Iris pigment epithelial cell (primary cell): Measurements from ENCODE around the gene SRMS.

Experiments used
- DNase-seq: peaks from one replicate; pipeline ENCODE4 v3.0.0-alpha.2; 2011; ENCODE audit warnings: low read depth

Gene SRMS, protein sequence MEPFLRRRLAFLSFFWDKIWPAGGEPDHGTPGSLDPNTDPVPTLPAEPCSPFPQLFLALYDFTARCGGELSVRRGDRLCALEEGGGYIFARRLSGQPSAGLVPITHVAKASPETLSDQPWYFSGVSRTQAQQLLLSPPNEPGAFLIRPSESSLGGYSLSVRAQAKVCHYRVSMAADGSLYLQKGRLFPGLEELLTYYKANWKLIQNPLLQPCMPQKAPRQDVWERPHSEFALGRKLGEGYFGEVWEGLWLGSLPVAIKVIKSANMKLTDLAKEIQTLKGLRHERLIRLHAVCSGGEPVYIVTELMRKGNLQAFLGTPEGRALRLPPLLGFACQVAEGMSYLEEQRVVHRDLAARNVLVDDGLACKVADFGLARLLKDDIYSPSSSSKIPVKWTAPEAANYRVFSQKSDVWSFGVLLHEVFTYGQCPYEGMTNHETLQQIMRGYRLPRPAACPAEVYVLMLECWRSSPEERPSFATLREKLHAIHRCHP

DNA sequence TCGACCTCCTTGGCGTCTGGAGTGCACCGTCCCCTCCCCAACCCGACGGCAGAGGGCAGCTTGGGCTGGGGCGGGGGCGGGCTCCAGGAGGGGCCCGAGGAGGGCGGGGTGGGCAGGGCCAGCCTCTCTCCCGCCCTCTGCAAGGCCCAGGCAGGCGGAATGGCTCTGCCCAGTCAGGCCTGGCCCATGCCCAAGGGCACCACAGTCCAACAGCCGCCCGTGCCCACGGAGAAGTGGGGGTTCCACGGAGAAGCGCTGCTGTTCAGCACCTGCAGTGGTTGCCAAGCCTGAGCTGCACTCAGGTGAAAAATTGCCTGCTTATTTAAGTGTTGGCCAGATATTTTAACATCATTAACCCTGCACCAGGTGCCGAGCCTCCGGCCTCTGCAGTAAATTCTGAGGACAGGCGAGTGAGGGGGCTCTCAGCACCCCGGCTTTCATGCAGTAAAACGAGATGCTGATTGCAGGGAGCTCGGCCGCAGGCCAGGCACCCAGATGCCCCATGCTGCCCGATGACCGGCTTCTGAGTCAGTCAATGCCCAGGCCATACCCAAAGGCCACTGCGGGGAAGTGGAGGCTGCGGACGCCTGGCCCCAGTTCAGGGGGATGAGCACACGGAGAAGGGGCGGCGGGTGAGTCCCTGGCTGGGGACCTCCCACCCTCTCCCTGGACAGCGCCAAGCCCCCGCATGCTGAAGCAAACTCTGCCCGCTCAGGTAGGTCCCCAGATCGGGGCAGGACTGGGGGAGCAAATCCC, at the start of gene SRMS:
Gene SRMS (minus strand): TSS at position 25 of the 756 bp plus-strand sequence. CDS start 286 bp downstream, outside the sequence.
- DNase-seq, result no peak

DNA sequence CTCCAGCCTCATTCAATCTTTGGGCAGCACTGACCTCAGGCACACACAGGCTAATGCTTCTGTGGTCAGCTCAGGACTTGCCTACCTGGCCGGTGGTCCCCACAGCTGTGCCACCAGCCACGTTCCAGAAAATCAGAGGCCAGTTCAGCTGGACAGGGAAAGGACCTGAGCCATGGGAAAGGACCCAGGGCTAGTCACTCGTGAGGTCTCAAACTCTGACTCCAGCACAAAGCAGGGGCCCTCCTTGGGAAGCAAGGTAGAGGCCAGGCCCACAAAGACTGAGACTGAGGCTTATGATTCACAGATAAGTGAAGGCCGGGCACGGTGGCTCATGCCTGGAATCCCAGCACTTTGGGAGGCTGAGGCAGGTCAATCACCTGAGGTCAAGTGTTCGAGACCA, 48.9 kb upstream of the SRMS start:
- no peak for DNase-seq

DNA sequence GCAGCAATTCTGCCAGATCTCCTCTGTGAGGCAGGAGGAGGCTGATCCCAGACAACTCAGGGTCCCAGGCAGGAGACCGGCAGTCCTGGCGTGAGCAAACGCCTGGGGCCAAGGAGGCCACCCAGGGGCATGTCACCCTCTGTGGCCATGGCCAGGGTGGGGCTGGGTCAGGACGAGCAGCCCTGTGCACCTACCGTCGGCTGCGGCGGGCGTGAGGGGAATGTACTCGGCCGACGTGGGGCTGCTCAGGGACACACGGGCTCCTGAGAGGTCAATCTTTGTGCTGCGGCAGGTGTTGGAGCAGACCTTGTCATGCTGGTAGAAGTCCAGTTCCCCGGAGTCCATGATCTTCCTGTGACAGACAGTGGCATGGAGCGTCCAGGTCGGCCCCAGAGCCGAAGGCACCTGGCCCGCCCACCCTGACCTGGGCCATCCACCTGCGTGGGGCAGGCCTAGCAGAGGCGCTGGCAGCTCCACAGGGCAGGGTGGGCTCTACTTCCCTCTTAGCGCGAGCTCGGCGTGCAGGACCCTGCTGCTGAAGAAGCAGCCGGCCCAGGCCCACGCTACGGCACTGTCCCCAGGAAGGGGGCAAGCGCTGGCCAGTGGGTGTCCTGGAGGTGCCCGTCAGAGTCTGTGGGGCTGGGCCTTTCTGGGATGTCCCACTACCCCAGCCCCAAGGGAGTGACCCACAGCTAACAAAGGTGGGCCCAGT, 48.0 kb upstream of the SRMS start:
- no peak for DNase-seq

DNA sequence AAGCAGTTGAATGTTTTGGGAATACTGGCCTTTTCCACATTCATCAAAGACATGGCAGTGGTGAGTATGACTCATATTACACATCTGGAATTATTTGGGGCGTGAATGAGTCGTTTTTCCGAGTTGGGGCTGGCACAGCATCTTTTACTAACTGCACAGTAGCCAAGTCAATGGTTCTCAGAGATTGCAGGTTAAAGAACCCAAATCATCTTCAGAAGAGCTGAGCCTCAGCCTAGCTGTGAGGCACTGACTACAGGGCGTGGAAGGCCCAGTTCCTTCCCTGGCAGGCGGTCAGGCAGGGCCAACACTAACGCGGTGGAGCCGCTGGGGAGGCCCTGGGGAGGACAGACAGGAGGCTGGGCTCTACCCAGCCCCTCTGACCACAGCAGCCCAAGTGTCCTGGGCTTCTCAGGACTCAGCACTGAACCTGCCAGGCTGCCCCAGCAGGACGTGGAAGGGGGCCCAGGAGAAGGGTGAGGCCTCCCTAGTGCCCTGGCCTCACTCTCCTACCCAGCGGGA, 46.6 kb upstream of the SRMS start:
- no peak for DNase-seq

DNA sequence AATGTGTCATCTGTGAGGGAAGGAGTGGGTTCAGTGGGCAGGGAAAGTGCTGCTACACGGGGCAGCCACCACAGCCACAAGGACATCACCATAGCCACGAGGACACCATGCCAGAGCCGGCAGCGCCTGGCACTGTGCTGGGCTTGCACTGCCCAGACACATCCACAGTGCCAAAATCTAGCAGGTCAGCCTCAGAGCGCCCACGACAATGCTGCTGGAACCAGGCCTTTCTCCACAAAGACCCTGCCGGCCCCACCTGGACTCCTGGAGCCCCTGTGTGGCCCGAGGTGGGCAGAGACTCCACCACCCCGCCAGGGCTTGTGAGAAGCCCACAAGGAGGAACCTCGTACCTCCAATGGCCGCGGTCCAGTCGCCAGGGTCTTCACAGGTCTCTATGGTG, 45.1 kb upstream of the SRMS start:
- DNase-seq, result no peak

DNA sequence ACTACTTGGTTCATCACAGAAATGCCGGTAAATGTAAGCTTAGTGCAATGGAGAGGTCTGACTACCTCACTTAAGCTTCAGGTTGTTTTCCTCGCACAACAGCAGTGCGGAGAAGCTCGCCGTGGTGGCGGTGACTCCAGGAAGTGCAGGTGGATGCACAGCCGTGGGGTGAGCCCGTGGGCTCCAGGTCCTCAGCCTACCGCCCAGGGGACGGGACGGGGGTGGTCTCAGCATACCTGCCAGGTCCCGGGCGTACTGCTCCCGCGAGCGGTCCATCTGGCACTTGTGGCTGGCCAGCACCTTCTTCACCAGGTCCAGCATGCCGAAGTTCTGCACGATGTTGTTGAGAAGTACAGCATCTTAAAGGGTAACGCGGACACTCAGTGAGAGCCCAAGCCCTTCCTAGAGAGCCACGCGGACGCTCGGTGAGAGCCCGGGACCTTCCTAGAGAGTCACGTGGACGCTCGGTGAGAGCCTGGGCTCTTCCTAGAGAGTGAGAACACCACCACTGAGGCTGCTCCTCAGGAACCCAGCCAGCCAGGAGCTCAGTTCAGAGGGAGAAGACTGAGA, 44.3 kb upstream of the SRMS start:
- no peak for DNase-seq

DNA sequence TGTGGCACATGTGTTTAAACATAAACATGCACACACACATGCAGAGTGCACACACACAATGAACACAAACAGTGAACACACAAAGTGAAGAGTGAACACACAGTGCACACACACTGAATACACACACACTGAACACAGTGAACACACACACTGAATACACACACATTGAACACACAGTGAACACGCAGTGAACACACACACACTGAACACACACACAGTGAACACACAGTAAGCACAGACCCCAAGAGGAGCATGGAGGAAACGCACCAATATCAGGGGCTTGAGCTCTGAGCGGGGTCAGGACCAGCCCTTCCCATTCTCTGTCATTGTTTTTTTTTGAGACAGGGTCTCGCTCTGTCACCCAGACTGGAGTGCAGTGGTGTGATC, 43.6 kb upstream of the SRMS start:
- no peak for DNase-seq

DNA sequence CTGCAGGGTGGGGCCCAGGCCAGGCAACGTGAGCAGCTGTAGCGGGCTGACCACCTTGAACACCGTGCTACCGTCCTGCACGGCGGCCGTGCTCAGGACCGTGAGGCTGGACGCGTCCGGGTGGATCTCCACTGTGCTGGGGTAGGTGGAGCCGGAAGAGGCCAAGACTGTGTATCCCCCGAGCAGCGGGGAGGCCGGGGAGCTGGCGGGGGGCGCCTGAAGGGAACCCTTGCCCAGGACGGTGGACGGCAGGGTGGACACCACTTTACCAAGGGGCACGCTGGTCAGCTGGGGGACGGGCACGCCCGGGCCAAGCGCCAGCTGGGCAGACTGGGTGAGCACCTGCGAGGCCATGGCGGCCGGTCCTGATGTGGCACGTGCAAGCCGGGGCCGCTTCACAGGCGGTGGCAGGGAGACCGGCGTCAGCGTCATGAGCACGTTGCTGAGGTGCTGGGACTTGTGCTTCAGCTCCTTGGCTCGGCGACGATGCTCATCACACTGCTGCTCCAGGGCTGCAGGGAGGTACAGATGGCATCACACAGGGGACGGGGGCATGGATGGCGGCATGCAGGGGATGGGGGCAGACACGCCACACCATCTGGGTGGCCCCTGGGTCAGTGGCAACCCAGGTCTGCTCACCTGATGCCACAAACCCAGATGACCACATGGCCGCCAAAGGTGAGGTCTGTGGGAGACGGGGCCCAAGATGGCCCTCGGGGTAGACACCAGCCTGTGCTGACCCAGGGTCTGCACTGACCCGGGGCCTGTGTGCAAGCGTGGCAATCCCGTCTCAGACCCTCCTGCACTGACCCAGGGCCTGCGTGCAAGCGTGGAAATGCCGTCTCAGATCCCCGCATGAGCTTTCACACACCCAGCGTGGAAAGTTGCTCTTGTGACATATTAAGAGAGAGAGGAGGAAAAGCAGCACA, 42.9 kb upstream of the SRMS start:
- no peak for DNase-seq

DNA sequence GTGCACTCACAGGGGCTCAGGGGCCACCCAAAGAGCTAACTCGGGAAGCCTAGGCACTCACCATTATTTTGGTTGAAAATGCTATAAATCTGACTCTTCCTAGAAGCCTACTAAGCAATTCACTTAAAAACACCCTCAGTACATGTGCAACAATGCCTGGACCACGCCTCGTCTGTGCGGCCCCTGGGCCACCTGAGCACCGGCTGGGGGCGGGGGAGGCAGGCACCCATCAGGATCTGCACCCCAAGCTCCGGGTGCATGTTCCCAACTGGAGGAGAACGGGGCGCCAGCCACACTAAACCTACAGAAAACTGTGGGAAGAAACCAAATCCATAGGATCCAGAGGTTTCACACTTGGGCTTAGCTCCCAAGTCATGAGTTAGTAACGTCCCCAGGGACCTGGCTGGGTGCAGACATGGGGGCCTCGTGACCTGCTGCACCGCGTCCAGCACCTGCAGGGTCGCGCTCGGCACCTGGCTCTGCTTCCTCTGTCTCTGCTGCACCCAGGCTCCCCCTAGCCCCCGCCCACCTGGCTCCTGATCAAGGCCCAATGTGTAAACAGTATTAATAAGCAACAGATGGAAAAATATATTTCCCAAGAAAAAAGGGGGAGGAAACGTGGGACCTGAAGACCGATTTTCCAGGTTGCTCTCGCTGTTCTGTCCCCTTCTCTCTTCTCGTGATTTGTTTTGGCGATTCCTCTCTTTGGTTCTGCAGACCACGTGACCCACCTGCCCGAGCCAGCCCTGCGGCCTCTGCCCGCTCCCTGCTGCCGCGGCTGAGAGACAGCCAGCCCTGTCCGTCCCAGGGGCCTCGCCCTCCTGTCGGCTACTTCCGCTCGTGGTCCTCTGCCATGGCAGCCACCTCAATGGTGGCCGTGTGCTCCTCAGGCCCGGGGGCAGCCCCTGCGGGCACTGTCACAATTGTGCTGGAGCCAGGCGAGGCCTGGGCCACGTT, 42.0 kb upstream of the SRMS start:
- DNase-seq, result no peak

DNA sequence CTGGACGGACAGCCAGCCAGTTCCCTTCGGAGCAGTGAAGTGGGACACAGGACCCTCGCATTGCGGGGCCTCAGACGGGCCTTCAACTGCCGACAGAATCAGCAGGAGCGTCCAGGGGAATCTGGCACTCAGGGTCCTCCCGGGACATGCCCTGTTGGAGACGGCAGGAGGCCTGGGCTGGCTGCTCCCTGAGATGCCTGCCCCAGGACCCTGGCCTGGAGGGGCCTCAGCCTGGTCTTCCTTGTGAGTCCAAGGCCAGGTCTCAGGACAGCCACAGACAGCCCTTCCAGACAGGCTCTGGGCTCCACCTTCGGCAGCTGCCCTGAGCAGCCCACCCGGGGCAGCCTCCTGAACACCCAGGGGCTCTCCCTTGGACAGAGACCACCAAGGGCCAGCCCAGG, 41.1 kb upstream of the SRMS start:
- no peak for DNase-seq

DNA sequence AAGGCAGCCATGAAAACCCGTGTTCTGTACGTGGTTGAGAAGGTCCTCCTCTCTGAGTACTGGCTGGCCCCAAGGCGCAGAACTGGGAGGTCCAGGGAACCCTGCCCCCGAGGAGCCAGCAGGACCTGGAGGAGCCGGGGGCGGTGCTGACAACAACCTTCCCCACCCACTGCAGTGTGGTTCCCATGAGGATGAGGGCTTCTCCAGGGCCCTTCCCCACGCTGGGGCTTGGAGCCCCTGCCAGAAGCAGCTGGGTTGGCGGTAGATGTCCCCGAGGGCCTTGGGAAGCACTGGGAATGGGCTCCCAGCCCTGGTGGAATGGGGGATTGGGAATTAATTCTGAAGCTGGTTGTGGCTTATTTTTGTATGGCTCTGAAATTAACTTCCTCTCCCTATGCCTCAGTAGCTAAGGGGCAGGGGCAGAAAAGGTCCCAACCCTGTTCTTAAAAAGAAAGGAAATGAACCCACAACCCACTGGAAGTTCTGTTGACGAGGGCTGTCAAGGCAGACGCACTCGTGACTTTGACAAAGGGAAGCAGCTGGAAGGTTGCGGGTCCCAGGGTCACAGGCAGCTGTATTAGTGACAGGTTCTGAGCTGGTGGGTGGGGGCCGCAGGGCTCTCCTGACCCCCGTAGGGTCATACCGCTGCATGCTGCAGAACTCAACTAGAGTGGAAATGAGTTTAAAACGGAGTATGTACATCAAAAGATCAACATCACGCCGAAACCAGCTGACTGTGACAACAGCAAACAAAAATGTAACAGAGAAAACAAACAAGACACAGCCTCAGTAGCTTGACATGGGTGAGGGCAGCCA, 40.4 kb upstream of the SRMS start:
- no peak for DNase-seq

DNA sequence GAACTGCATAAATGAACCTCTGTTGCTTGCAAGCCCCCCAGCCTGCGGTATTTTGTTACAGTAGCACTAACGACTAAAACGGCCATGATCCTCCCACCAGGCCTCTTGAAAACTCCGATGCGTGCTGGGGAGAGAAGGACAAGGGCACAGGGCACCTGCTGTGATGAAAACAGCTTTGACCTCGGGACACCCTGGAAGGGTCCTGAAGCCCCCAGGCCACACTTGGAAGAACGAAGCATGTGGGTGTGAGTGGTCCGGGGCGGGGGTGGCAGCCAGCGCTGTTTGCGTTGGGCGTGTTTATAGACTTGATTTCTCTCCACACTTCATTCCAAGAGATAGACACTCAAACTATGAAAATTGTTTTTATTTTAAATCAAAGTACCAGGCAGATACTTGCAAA, 39.7 kb upstream of the SRMS start:
- no peak for DNase-seq

DNA sequence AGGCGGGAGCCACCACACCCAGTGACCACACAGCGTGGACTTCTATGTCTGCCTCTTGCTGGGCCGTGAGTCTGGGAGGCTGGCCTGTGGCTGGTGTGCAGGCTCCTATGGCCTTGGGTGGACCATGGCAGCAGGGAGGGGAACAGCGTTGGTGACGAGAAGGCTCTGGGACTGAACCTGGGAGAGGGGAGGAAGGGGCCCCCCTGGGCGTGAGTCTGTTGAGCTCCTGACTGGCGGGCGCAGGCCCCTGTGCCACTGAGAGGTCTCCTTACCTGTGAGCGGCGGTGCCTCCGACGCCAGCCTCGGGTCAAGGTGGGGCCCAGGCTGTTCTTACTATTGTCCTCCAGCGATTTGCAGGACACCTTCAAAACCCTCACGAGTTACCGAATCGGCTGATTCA, 39.2 kb upstream of the SRMS start:
- no peak for DNase-seq

DNA sequence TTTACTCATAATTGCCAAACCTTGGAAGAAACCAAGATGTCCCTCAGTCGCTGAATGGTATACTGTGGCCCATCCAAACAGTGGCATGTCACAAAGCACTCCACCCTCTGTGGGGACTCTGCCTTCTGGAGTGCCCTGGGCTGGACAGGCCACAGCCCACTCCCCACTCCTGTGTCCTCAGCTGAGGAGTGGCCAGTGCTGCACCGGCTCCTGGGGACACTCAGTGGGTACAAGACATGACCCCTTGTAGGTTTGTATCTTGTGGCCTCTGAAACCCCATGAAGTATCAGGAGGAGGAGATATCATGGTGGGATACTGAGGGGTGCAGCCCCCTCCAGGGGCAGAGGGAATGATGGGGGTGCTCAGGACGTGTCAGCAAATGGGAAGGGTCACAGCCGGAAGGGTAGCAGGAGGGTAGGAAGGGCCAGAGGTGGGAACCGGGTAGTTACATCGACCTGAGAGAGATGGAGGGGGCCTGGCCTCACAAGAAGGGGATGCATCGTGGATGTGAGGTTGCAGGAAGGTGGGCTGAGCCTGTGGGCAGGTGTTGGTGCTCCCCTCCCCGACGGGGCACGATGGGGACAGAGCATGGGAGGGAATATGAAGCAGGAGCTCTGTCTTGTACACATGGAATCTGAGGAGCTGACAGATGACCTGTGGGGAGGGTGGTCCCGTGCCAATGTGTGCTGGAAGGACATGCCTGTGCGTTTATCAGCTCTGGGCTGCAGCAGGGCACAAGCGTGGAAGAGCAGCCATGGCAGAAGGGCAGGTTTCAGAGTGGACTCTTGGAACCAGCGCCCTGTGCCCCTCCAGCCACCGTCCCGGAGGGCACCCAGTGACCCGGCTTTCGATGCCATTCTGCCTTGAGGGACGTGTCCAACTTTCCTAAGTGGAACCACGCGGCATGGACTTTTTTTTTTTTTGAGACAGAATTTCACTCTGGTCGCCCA, 38.3 kb upstream of the SRMS start:
- no peak for DNase-seq

DNA sequence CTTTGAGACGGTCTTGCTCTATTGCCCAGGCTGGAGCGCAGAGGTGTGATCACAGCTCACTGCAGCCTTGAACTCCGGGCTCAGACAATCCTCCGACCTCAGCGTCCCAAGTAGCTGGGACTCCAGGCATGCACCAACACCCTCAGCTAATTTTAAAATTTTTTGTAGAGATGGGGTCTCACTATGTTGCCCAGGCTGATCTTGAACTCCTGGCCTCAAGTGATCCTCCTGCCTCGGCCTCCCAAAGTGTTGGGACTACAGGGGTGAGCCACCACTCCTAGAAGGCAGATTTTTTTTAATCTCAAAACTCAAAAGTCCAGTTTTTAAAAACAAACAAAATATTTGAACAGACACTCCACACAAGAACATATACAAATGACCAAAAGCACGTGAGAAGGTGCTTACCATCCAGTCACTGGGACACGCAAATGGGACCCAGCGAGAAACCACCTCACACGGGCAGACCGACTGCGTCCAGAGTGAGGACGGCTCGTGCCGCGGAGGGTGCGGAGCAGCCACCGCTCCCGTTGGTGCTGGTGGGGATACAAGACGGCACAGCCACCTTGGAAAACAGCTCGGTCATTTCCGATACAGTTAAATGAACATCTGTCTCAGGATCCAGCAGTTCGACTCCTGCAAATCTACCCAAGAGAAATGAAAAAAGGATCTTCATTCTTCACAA, 35.0 kb upstream of the SRMS start:
- no peak for DNase-seq

DNA sequence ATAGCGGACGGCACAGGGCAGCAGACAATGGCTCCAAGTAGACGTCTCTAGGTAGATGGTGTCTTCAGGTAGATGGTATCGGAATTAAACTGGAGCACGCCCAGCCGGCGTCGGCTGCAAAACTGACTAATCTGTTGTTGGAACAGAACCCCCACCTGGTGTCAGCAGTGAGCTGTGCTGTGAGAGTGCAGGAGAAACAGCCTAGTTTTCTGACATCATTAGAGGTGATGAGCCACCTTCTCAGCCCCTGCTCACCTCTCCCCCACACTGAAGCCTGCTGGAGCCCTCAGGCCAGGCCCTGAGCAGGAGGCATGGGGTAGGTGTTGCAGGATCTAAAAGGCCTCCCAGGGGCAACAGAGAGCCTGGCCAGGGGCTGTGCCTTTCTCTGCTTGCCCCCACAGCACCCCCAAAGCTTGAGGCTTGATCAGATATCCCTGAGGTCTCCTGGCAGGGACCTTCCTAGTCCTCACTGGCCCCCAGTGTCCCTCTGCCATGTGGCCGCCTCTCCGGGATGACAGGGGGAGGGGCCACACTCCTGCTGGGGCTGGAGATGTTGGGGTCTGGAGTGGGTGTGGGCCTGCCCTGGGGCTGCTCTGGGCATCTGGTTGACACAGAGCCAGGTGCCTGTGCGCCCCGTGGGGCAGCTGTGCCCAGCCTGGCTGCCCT, 33.4 kb upstream of the SRMS start:
- DNase-seq, result peak; percentile 60
